H1 (cell line): Measurements from ENCODE around the gene RBM34. TPM values are rescaled to one million over a fixed set of nuclear protein-coding genes. Genes with fewer than 3 reads are reported as not detected.

ENCODE experiments used
- FOSL1 ChIP-seq: IDR thresholded peaks from 2 replicates; pipeline ENCODE4 v1.6.1; 2011; ENCODE audit warnings: mild to moderate bottlenecking, low read depth, low read length, moderate library complexity; ENCODE audit not compliant: insufficient read depth
- JUND ChIP-seq: IDR thresholded peaks from 2 replicates; pipeline ENCODE4 v1.6.1; 2011; ENCODE audit warnings: mild to moderate bottlenecking, improper control_type of control experiment, low read length
- KDM1A ChIP-seq: fragments of 200-600, 300-600 bp; sonication (generic); IDR thresholded peaks from 2 replicates; pipeline ENCODE4 v1.7.1; 2016; ENCODE audit warnings: mild to moderate bottlenecking, low read length, borderline replicate concordance
- POLR2AphosphoS5 ChIP-seq: IDR thresholded peaks from 2 replicates; pipeline ENCODE4 v1.6.1; 2011; ENCODE audit warnings: low read depth, low read length
- RBBP5 ChIP-seq: IDR thresholded peaks from 2 replicates; pipeline ENCODE4 v1.7.1; 2012; ENCODE audit warnings: low read depth, mild to moderate bottlenecking, inconsistent platforms, low read length, moderate library complexity, borderline replicate concordance
- SIN3A ChIP-seq, 2 experiments: IDR thresholded peaks in 1 of 2; conservative IDR thresholded peaks in 1 of 2; 2 replicates each; pipeline ENCODE4 v1.6.1; 2011 to 2012; ENCODE audit warnings: low read length in 2 of 2, improper control_type of control experiment in 1 of 2, low read depth in 1 of 2, mild to moderate bottlenecking in 1 of 2
- SIRT6 ChIP-seq: IDR thresholded peaks from one replicate; pipeline ENCODE4 v1.7.1; 2012; ENCODE audit warnings: low read length, inconsistent platforms
- polyA plus RNA-seq, 7 experiments: library from polyadenylated mRNA; depleted of rRNA in 3 of 7; stranded (reverse) in 5 of 7; unstranded in 2 of 7; fragments of >200 nt in 5 of 7; fragments of 200-250 nt in 2 of 7; gene quantifications; 1 replicate in 5 of 7; 2 replicates in 1 of 7; 4 replicates in 1 of 7; pipeline versions ENCODE4 v1.2.1 to v1.2.3, GENCODE V29; 2011 to 2013; ENCODE audit warnings: missing spikeins in 2 of 7, mixed read lengths in 2 of 7
- total RNA-seq: library from RNA; stranded (reverse); fragmentation: NEBNext Ultra II Directional; extraction: Animal tissue kit (Norgen Biotek cat#: 25700); gene quantifications from 2 replicates; pipeline ENCODE4 v1.2.1, GENCODE V29; 2021
- TF ChIP-seq, protein P1 (sequence below): fragments of 300-600 bp; sonication (generic); IDR thresholded peaks from 2 replicates; pipeline ENCODE4 v1.7.1; 2012; ENCODE audit warnings: low read length, moderate library complexity, mild to moderate bottlenecking, inconsistent platforms; ENCODE audit not compliant: insufficient replicate concordance

RBM34 gene
- total and polyA plus RNA-seq, 2 of the 8 experiments (the other 6 are each of a cell fraction or from before 2014, with no cell fraction given), result 18.8 to 108 TPM

DNA sequence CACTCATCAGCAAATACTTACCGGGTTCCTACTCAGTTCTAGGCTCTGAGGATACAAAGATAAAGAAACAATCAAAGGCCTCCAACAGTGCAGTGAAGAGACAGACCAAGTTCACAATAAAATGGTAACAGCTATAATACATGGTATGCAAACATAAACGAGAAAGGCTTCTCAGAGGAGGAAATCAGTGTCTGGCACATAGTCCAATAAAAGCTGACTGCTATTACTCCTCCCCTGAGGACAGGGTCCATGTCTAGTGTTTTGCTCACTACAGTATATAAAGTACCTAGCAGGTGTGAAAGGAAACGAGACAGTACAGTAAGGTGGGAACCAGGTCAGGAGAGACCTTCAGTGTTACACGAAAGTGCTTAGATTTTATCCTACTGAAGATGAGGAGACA lies 4.3 kb downstream of the RBM34 start (continued):
- TF ChIP-seq, protein P1, sequence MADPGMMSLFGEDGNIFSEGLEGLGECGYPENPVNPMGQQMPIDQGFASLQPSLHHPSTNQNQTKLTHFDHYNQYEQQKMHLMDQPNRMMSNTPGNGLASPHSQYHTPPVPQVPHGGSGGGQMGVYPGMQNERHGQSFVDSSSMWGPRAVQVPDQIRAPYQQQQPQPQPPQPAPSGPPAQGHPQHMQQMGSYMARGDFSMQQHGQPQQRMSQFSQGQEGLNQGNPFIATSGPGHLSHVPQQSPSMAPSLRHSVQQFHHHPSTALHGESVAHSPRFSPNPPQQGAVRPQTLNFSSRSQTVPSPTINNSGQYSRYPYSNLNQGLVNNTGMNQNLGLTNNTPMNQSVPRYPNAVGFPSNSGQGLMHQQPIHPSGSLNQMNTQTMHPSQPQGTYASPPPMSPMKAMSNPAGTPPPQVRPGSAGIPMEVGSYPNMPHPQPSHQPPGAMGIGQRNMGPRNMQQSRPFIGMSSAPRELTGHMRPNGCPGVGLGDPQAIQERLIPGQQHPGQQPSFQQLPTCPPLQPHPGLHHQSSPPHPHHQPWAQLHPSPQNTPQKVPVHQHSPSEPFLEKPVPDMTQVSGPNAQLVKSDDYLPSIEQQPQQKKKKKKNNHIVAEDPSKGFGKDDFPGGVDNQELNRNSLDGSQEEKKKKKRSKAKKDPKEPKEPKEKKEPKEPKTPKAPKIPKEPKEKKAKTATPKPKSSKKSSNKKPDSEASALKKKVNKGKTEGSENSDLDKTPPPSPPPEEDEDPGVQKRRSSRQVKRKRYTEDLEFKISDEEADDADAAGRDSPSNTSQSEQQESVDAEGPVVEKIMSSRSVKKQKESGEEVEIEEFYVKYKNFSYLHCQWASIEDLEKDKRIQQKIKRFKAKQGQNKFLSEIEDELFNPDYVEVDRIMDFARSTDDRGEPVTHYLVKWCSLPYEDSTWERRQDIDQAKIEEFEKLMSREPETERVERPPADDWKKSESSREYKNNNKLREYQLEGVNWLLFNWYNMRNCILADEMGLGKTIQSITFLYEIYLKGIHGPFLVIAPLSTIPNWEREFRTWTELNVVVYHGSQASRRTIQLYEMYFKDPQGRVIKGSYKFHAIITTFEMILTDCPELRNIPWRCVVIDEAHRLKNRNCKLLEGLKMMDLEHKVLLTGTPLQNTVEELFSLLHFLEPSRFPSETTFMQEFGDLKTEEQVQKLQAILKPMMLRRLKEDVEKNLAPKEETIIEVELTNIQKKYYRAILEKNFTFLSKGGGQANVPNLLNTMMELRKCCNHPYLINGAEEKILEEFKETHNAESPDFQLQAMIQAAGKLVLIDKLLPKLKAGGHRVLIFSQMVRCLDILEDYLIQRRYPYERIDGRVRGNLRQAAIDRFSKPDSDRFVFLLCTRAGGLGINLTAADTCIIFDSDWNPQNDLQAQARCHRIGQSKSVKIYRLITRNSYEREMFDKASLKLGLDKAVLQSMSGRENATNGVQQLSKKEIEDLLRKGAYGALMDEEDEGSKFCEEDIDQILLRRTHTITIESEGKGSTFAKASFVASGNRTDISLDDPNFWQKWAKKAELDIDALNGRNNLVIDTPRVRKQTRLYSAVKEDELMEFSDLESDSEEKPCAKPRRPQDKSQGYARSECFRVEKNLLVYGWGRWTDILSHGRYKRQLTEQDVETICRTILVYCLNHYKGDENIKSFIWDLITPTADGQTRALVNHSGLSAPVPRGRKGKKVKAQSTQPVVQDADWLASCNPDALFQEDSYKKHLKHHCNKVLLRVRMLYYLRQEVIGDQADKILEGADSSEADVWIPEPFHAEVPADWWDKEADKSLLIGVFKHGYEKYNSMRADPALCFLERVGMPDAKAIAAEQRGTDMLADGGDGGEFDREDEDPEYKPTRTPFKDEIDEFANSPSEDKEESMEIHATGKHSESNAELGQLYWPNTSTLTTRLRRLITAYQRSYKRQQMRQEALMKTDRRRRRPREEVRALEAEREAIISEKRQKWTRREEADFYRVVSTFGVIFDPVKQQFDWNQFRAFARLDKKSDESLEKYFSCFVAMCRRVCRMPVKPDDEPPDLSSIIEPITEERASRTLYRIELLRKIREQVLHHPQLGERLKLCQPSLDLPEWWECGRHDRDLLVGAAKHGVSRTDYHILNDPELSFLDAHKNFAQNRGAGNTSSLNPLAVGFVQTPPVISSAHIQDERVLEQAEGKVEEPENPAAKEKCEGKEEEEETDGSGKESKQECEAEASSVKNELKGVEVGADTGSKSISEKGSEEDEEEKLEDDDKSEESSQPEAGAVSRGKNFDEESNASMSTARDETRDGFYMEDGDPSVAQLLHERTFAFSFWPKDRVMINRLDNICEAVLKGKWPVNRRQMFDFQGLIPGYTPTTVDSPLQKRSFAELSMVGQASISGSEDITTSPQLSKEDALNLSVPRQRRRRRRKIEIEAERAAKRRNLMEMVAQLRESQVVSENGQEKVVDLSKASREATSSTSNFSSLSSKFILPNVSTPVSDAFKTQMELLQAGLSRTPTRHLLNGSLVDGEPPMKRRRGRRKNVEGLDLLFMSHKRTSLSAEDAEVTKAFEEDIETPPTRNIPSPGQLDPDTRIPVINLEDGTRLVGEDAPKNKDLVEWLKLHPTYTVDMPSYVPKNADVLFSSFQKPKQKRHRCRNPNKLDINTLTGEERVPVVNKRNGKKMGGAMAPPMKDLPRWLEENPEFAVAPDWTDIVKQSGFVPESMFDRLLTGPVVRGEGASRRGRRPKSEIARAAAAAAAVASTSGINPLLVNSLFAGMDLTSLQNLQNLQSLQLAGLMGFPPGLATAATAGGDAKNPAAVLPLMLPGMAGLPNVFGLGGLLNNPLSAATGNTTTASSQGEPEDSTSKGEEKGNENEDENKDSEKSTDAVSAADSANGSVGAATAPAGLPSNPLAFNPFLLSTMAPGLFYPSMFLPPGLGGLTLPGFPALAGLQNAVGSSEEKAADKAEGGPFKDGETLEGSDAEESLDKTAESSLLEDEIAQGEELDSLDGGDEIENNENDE, result no peak
- no peak for TF ChIP-seq SIRT6
- TF ChIP-seq KDM1A, result no peak
- no peak for TF ChIP-seq FOSL1
- no peak for TF ChIP-seq RBBP5
- TF ChIP-seq POLR2AphosphoS5, result no peak
- TF ChIP-seq SIN3A (conservative IDR thresholded peaks at IDR 0.05 in 1 of 2, IDR thresholded peaks at IDR 0.05 in 1 of 2; ENCODE audit: low read depth in 1 of 2, low read length in 2 of 2), result no peak
- TF ChIP-seq JUND, result no peak
